Raji (cell line): Measurements from ENCODE around the gene SAMD4A.

Experiments used
- POLR2A ChIP-seq: IDR thresholded peaks from 2 replicates; pipeline ENCODE4 v1.6.1; 2011; ENCODE audit warnings: low read depth, low read length, control low read depth; ENCODE audit not compliant: insufficient read depth

The SAMD4A gene

GRCh38 chr14:54631016-54631415 lies 64.1 kb downstream of the SAMD4A start:
- no peak for TF ChIP-seq POLR2A

GRCh38 chr14:54632452-54632851 lies 65.5 kb downstream of the SAMD4A start:
- no peak for TF ChIP-seq POLR2A

- no peak for TF ChIP-seq POLR2A
These were observed 66.1 kb downstream of the SAMD4A start for GRCh38 chr14:54633076-54633475.

GRCh38 chr14:54637270-54638134 lies 70.6 kb downstream of the SAMD4A start:
- TF ChIP-seq POLR2A: no peak

- no peak for TF ChIP-seq POLR2A
These were observed 71.2 kb downstream of the SAMD4A start for GRCh38 chr14:54638135-54638446.

- TF ChIP-seq POLR2A: no peak
These were observed 72.7 kb downstream of the SAMD4A start for GRCh38 chr14:54639611-54640010.

GRCh38 chr14:54640506-54640905 lies 73.6 kb downstream of the SAMD4A start:
- no peak for TF ChIP-seq POLR2A

GRCh38 chr14:54642121-54642520 lies 75.2 kb downstream of the SAMD4A start:
- TF ChIP-seq POLR2A: no peak

GRCh38 chr14:54642801-54643695 lies 76.1 kb downstream of the SAMD4A start:
- TF ChIP-seq POLR2A: no peak

- TF ChIP-seq POLR2A: no peak
These were observed 76.8 kb downstream of the SAMD4A start for GRCh38 chr14:54643696-54644176.

GRCh38 chr14:54645639-54646038 lies 78.7 kb downstream of the SAMD4A start:
- no peak for TF ChIP-seq POLR2A

- no peak for TF ChIP-seq POLR2A
These were observed 79.7 kb downstream of the SAMD4A start for GRCh38 chr14:54646626-54647025.

GRCh38 chr14:54647378-54647777 lies 80.5 kb downstream of the SAMD4A start:
- no peak for TF ChIP-seq POLR2A

- TF ChIP-seq POLR2A: no peak
These were observed 82.1 kb downstream of the SAMD4A start for GRCh38 chr14:54649056-54649455.

- TF ChIP-seq POLR2A: no peak
These were observed 83.5 kb downstream of the SAMD4A start for GRCh38 chr14:54650331-54650958.
